BJ (cell line): Measurements from ENCODE around the gene FAM107B. TPM values are rescaled to one million over a fixed set of nuclear protein-coding genes. Genes with fewer than 3 reads are reported as not detected.

Source experiments
- CTCF ChIA-PET: fragments of 350-600 bp; formaldehyde crosslinking; extraction: SDS; loops from one replicate; lab custom pipeline; 2021; ENCODE audit warnings: antibody characterized with exemption, inconsistent platforms; lab: Yijun Ruan, JAX
- POLR2A ChIA-PET: fragments of 300-600 bp; sonication (Branson Sonifier 250); formaldehyde crosslinking; extraction: SDS; loops from one replicate; lab custom pipeline; 2021; ENCODE audit warnings: antibody characterized with exemption; lab: Charles Lee
- DNase-seq: peaks from one replicate; pipeline ENCODE4 v3.0.0-alpha.2; 2011; ENCODE audit warnings: low read depth
- H3K27me3 ChIP-seq: 2 replicates; pipeline ENCODE4 v1.6.0; 2011; ENCODE audit warnings: low read length; ENCODE audit not compliant: control insufficient read depth, insufficient read depth
- H3K36me3 ChIP-seq: 2 replicates; pipeline ENCODE4 v1.5.1; 2011; ENCODE audit warnings: low read length; ENCODE audit not compliant: control insufficient read depth, insufficient read depth
- H3K4me3 ChIP-seq: 2 replicates; pipeline ENCODE4 v1.5.1; 2011; ENCODE audit warnings: low read depth, mild to moderate bottlenecking, control low read depth, low read length
- CTCF ChIP-seq: IDR thresholded peaks from 2 replicates; pipeline ENCODE4 v1.5.1; 2011; ENCODE audit warnings: low read depth, mild to moderate bottlenecking, control low read depth, inconsistent platforms, low read length, moderate library complexity; ENCODE audit not compliant: insufficient read depth
- polyA plus RNA-seq: library from polyadenylated mRNA; depleted of rRNA; stranded (reverse); fragments of >200 nt; gene quantifications from 2 replicates; pipeline ENCODE4 v1.2.3, GENCODE V29; 2011

Gene FAM107B
- polyA plus RNA-seq, 1 experiment, result 11.3 TPM

- H3K36me3 ChIP-seq, result no peaks in the 10 kb centered on the region
- TF ChIP-seq CTCF, result no peak
- H3K27me3 ChIP-seq, result no peaks in the 10 kb centered on the region
- no peak overlapping the region for H3K4me3 ChIP-seq
- ChIA-PET POLR2A (no interaction called here), CTCF (no interaction called here)
- DNase-seq, result no peak
Observed at GRCh38 chr10:14697281-14697680, 77.4 kb downstream of the FAM107B start.

- no peak for DNase-seq
- H3K27me3 ChIP-seq, result no peaks in the 10 kb centered on the region
- no peaks in the 10 kb centered on the region for H3K36me3 ChIP-seq
- no peak for TF ChIP-seq CTCF
- CTCF ChIA-PET, result no interaction called here
- H3K4me3 ChIP-seq, result no peak overlapping the region
- POLR2A ChIA-PET, result no interaction called here
Observed at GRCh38 chr10:14696821-14697220, 77.9 kb downstream of the FAM107B start.

- ChIA-PET POLR2A (no interaction called here), CTCF (no interaction called here)
- no peaks in the 10 kb centered on the region for H3K36me3 ChIP-seq
- no peaks in the 10 kb centered on the region for H3K27me3 ChIP-seq
- DNase-seq, result no peak
- no peak overlapping the region for H3K4me3 ChIP-seq
- no peak for TF ChIP-seq CTCF
Observed at GRCh38 chr10:14695847-14696480, 78.7 kb downstream of the FAM107B start.

GRCh38 chr10:14693891-14694290, 80.8 kb downstream of the FAM107B start:
- Histone ChIP-seq H3K27me3 (no peaks in the 10 kb centered on the region), H3K4me3 (no peak overlapping the region), H3K36me3 (no peaks in the 10 kb centered on the region)
- no peak for DNase-seq
- ChIA-PET CTCF (no interaction called here), POLR2A (no interaction called here)
- no peak for TF ChIP-seq CTCF

GRCh38 chr10:14692344-14693076, 82.2 kb downstream of the FAM107B start:
- DNase-seq, result no peak
- Histone ChIP-seq H3K27me3 (no peaks in the 10 kb centered on the region), H3K4me3 (no peak overlapping the region), H3K36me3 (no peaks in the 10 kb centered on the region)
- TF ChIP-seq CTCF, result no peak
- ChIA-PET CTCF (no interaction called here), POLR2A (no interaction called here)
